ENCODE measurements around the gene IMMT.

IMMT gene

DNA sequence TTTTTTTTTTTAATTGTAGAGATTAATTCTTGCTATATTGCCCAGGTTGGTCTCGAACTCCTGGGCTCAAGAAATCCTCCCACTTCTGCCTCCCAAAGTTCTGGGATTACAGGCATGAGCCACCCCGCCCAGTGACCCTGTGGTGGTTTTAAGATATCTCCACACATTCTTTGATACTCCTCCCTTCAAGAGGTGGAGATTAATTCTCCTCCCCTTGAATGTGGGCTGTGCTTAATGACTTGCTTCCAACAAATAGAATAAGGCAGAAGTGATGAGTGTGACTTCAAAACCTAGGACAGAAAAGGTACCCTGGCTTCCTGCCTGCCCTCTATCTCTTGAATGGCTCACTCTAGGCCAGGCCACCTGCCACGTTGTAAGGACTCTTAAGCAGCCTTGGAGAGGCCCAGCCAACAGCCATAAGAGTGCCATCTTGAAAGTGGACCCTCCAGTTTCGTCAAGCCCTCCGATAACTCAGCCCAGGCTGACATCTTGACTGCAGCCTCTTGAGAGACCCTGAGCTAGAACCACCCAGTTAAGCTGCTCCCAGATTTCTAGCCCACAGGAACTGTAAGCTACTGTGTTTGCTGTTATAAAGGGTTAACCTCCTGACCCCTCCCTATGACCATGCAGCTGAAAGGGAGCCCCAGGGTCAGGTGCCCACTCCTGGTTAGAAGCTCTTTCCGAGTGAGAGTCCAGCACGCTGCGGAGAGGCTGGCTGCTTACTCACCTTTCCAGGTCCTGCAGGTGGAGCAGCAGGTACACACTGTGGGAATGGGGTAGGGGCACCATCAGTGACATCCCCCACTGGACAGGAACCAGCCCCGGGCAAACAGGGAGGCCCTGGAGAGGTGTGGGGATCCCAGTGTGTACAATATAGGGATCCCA lies 31.6 kb upstream of the IMMT start:
- no peak for DNase-seq (ENCODE audit: low read depth in 2 of 2)

DNA sequence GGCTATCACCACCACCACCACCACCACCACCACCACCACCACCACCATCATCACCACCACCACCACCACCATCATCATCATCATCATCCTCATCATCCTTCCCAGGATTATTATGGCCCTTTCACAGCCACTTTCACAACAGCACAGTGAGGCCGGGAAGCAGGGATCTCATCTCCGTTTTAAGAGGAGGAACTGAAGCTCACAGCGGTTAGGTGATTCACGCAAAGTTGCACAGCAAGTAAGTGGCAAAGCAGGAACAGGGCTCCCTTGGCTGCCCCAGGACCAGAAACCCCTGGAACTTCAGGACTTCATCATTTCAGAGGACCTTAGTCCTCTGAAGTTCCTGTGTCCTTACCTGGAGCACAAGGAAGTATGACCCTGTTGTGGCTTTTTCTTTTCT lies 30.8 kb upstream of the IMMT start:
- DNase-seq (ENCODE audit: low read depth in 2 of 2) = no peak

DNA sequence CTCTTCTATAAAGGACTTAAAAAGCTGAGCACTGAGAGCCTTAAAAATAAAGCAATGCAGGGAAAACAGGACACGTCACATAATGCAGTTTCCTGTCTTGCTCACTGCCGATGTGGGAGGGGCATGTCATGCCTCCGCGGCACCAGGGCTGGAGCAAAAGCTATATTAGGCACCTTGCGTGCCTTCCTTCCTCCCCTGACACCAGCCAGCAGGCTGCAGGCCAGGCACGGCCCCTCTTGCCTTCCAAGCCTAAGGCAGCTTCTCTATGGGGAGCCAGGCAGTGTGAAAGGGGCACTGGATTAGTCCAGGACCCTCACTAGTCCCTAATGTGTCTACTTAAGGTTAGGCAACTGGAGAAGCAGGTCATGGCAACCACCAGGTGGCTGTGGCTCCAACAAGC lies 30.3 kb upstream of the IMMT start:
- no peak for DNase-seq (ENCODE audit: low read depth in 2 of 2)

DNA sequence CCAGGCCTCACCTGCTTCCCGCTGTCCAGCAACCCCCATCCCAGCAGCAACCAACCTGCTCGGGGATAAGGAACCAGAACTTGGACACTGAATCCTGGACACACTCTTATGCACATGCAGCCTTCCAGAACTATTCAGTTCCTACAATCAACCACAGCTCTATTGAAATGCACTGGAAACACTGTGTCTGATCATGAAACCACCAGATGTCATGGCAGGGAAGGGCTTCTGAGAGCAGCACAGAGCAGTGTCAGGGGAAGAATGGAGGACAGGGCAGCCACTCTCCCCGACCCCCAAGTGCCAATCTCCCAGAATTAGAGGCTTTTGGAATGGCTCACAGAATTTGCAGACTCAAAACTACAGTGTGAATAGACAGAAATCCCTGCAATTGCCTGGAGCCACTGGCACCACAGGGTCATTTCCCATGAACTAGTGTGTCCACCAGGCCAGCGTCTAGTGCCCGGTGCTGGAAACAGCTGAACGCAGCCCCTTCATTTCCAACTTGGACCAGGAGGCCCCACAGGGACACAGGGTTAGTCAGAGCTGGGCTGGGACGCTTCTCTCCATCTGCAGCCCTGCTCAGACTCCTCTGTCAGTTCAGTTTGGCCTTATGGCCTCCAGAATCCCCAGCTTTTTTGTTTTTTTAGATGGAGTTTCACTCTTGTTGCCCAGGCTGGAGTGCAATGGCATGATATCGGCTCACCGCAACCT lies 29.5 kb upstream of the IMMT start:
- no peak for DNase-seq (ENCODE audit: low read depth in 2 of 2)

DNA sequence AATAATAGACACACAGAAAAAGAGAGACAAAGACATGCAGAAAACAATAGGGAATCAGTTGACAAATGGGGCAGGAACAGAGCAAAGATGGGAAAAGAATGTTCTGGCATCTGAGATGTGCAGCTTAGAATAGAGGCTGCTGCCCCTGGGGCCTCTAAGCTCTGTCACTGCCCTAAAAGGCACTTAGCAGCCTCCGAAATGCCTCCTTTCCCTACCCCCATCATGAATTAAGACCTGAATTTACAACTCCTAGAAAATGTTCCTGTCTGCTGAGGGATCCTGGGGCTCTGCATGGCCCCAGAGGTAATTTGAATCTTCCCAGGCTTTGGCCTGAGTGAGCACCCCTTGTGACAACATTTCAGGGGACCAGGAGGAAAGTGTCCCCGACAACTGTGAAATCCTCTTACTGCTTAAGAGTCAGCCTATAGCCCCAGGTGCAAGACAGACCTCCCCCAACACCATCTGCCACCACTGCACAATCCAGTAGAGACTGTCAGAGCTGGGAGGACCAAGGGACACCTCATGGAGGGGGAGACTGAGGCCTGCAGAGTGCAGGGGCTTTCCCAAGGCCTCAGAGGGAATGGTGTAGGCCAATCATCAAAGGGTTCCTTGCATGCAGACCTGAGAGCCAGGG lies 28.8 kb upstream of the IMMT start:
- no peak for DNase-seq (ENCODE audit: low read depth in 2 of 2)

GRCh38 chr2:86223140-86223926 lies 28.1 kb upstream of the IMMT start:
- DNase-seq (ENCODE audit: low read depth in 2 of 2) = peak in 1 of 2 experiments; percentile 30

DNA sequence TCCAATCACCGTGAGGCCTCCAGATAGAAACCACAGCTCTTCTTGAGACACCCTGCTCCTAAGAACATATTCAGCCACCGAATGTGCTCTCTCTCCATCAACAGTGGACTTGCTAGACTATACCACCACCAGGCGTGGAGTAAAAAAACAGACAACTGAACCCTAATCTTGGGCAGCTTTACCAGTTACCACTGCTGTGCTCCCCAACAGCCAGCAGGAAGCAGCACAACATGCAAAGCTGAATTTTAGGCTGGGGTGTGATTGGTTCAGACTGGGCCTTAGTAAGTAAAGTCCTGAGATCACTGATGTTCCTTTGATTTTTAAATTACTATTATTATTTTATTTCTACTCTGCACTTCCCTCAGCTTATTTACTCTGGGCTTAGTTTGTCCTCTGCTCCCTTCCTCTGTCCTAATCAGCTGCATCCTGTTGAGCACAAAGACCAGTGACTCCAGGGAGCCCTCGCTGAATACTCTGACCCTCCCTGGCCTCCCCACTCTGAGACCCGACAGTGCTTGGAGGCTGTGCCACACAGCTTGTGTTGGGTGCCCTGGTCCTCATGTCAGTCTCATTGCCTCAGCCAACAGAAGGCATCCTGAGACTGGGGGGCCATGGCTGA lies 25.9 kb upstream of the IMMT start:
- DNase-seq (ENCODE audit: low read depth in 2 of 2) = peak in 1 of 2 experiments; percentile 19

DNA sequence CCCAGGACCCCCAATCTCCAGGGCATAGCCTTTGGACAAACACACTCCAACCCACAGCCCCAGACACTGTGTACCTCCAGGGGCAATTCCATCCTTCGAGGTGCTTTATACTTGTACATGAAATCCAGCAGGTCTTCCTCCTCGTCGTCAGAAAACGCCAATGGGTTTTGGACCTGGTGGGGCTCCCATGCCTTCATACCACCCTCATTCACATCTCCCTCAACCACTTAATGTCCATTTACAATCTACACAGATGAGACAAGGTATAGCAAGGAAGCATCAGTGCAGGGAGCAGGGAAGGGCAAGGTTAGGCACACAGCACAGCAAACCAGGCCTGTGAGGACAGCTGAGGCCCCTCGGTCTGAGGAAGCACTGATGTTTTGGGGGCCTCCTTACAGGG lies 24.6 kb upstream of the IMMT start:
- no peak for DNase-seq (ENCODE audit: low read depth in 2 of 2)

DNA sequence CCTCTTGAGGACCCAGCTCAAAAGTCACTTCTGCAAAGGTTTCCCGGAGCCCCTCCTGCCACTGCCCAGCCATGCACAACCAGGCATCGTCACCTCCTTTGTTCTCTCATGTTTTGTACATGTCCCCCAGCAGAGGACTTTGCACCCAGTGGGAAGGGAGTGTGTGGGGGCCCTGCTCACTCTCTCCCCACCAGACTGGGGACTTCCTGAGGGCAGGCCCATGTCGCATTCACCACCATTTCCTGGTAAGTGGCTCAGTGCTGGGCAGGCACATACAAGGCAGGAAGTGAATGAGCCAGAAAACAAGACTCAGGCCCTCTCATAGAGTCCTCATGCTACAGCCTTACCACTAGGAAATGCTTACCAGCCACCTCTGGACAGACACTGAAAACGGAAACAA lies 22.9 kb upstream of the IMMT start:
- DNase-seq (ENCODE audit: low read depth in 2 of 2) = no peak

GRCh38 chr2:86216575-86217555 lies 21.6 kb upstream of the IMMT start:
- peak in 1 of 2 experiments; percentile 21 for DNase-seq (ENCODE audit: low read depth in 2 of 2)

DNA sequence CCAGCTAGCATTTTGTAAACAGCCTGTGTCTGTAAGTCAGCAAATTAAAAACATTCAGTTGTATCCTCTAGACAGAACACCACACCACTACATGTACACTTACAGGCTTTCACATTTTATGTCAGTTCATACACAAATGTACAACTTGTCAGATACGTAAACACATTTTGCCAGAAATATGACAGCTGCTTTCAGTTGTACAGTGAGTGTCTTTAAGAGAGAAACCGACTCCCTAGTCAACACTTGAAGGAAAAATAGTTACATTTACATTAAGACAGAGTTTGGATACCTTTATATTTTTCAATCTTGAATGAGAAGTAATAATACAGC lies 19.2 kb upstream of the IMMT start:
- no peak for DNase-seq (ENCODE audit: low read depth in 2 of 2)

GRCh38 chr2:86213699-86214502 lies 18.6 kb upstream of the IMMT start:
- no peak for DNase-seq (ENCODE audit: low read depth in 2 of 2)

DNA sequence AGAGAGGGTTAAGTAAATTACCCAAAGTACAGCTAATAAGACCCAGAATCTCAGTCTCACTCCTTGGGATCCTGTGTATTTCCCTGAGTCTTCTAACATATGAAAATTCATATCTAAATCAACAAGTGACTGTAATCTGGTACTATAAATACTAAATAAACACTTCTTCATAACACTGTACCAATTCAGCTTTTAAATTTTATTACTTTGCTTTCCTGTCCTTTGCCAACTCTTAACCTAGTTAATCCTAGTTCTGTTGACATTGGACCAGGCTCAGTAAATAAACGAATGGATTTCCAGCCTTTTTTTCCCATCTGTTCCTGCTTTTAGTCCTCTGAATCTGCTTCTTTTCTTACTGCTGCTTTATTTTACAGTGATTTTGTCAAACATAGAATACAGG lies 17.8 kb upstream of the IMMT start:
- DNase-seq (ENCODE audit: low read depth in 2 of 2) = no peak

DNA sequence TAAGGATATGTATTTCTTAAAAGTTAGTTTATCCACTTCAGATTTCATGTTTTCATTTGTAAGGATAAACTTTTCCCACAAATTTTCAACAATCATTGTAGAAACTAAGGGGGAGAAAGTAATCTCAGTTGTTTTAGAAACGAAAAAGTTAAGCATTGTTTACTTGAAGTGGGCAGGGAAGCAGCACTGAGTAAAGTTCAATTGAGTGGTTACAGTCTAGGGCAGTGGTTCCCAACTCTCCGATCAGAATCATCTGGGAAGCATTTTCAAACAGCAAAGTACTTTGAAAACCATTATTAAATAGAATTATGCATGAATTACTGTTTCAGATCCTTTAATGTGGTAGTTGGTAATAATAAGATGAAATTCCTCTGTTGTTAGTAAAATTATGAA lies 16.5 kb upstream of the IMMT start:
- no peak for DNase-seq (ENCODE audit: low read depth in 2 of 2)

GRCh38 chr2:86211033-86211795 lies 16.0 kb upstream of the IMMT start:
- no peak for DNase-seq (ENCODE audit: low read depth in 2 of 2)

GRCh38 chr2:86204458-86204857 lies 9.2 kb upstream of the IMMT start:
- DNase-seq (ENCODE audit: low read depth in 2 of 2) = no peak

DNA sequence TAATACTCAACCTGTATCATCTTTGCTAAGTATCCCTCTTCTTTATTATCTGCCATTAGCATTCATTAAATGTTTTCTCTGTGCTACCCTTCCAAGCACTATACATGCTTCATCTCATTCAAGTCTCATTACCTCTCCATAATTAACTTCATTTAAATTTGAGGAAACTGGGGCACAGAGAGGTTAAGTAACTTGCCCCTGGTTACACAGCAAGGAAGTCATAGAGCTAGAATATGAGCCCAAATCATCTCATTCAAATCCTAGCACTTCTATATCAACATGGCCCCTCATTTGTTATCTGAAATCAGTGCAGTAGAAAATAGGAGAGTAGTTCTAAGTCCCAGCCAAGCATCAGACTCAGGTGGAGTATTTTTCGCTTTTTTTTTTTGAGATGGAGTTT lies 8.4 kb upstream of the IMMT start:
- no peak for DNase-seq (ENCODE audit: low read depth in 2 of 2)

- DNase-seq (ENCODE audit: low read depth in 2 of 2) = no peak
These were observed 7.4 kb upstream of the IMMT start for GRCh38 chr2:86202702-86203101.

GRCh38 chr2:86202336-86202692 lies 7.1 kb upstream of the IMMT start:
- no peak for DNase-seq (ENCODE audit: low read depth in 2 of 2)
